H9 (cell line): Measurements from ENCODE around the gene TMEFF2. TPM values are rescaled to one million over a fixed set of nuclear protein-coding genes. Genes with fewer than 3 reads are reported as not detected.

Experiments
- DNase-seq: peaks from one replicate; pipeline ENCODE4 v3.0.0-alpha.2; 2017
- H2AFZ ChIP-seq: one replicate; pipeline ENCODE4 v1.6.1; 2013; ENCODE audit warnings: mild to moderate bottlenecking, low read length, control low read depth, moderate library complexity
- H2AK5ac ChIP-seq: 2 replicates; pipeline ENCODE4 v1.6.1; 2013; ENCODE audit warnings: low read length, control low read depth, mixed read lengths; ENCODE audit not compliant: insufficient read length
- H2BK120ac ChIP-seq: one replicate; pipeline ENCODE4 v1.6.1; 2013; ENCODE audit warnings: low read depth, mild to moderate bottlenecking, low read length, control low read depth, inconsistent platforms; ENCODE audit not compliant: poor library complexity, severe bottlenecking
- H2BK12ac ChIP-seq: 2 replicates; pipeline ENCODE4 v1.6.1; 2013; ENCODE audit warnings: low read length, control low read depth, mixed read lengths, low read depth; ENCODE audit not compliant: insufficient read length
- H2BK15ac ChIP-seq: 2 replicates; pipeline ENCODE4 v1.6.1; 2013; ENCODE audit warnings: low read depth, low read length, control low read depth
- H2BK20ac ChIP-seq: one replicate; pipeline ENCODE4 v1.6.1; 2013; ENCODE audit warnings: low read depth, mild to moderate bottlenecking, low read length, control low read depth, inconsistent platforms; ENCODE audit not compliant: poor library complexity, severe bottlenecking
- H2BK5ac ChIP-seq: 2 replicates; pipeline ENCODE4 v1.6.1; 2013; ENCODE audit warnings: low read length, control low read depth, mixed read lengths; ENCODE audit not compliant: insufficient read length
- H3K14ac ChIP-seq: 2 replicates; pipeline ENCODE4 v1.6.1; 2013; ENCODE audit warnings: low read length, control low read depth; ENCODE audit not compliant: insufficient read depth
- H3K18ac ChIP-seq: 2 replicates; pipeline ENCODE4 v1.6.1; 2013; ENCODE audit warnings: low read depth, mild to moderate bottlenecking, mixed read lengths, low read length, control low read depth; ENCODE audit not compliant: insufficient read length
- H3K23ac ChIP-seq: 2 replicates; pipeline ENCODE4 v1.6.1; 2013; ENCODE audit warnings: low read length, control low read depth, mixed read lengths, low read depth; ENCODE audit not compliant: insufficient read length
- H3K23me2 ChIP-seq: 2 replicates; pipeline ENCODE4 v1.6.1; 2013; ENCODE audit warnings: low read depth, mild to moderate bottlenecking, mixed read lengths, low read length, control low read depth; ENCODE audit not compliant: insufficient read length, poor library complexity, severe bottlenecking
- H3K27ac ChIP-seq: 2 replicates; pipeline ENCODE4 v1.5.1; 2013; ENCODE audit warnings: low read length, control low read depth, mixed read lengths, low read depth; ENCODE audit not compliant: insufficient read length
- H3K27me3 ChIP-seq: 2 replicates; pipeline ENCODE4 v1.6.1; 2013; ENCODE audit warnings: low read length, control low read depth, inconsistent platforms; ENCODE audit not compliant: insufficient read depth
- H3K4ac ChIP-seq: 2 replicates; pipeline ENCODE4 v1.6.1; 2013; ENCODE audit warnings: low read depth, mild to moderate bottlenecking, control low read depth, inconsistent platforms, low read length, moderate library complexity
- H3K4me1 ChIP-seq: 2 replicates; pipeline ENCODE4 v1.6.1; 2013; ENCODE audit warnings: low read length, control low read depth, inconsistent platforms; ENCODE audit not compliant: insufficient read depth
- H3K4me2 ChIP-seq: 2 replicates; pipeline ENCODE4 v1.6.1; 2013; ENCODE audit warnings: low read length, control low read depth, mixed read lengths; ENCODE audit not compliant: insufficient read length, insufficient read depth
- H3K56ac ChIP-seq: 2 replicates; pipeline ENCODE4 v1.6.1; 2013; ENCODE audit warnings: low read depth, mild to moderate bottlenecking, mixed read lengths, low read length, control low read depth; ENCODE audit not compliant: insufficient read length
- H3K79me1 ChIP-seq: 2 replicates; pipeline ENCODE4 v1.6.1; 2013; ENCODE audit warnings: low read depth, mild to moderate bottlenecking, moderate library complexity, low read length, control low read depth, inconsistent platforms; ENCODE audit not compliant: insufficient read depth, poor library complexity, severe bottlenecking
- H3K79me2 ChIP-seq: 2 replicates; pipeline ENCODE4 v1.6.1; 2013; ENCODE audit warnings: low read length, control low read depth, inconsistent platforms; ENCODE audit not compliant: insufficient read depth
- H3K9ac ChIP-seq: 2 replicates; pipeline ENCODE4 v1.6.1; 2013; ENCODE audit warnings: low read length, control low read depth, mixed read lengths; ENCODE audit not compliant: insufficient read length; ENCODE audit errors: extremely low read depth
- H3K9me3 ChIP-seq: one replicate; pipeline ENCODE4 v1.6.1; 2013; ENCODE audit warnings: low read depth, low read length, inconsistent platforms; ENCODE audit not compliant: control insufficient read depth
- H3T11ph ChIP-seq: one replicate; pipeline ENCODE4 v1.6.1; 2013; ENCODE audit warnings: mild to moderate bottlenecking, low read length, control low read depth, inconsistent platforms
- H4K20me1 ChIP-seq: one replicate; pipeline ENCODE4 v1.6.1; 2013; ENCODE audit not compliant: control insufficient read depth, insufficient read length, insufficient read depth
- H4K5ac ChIP-seq: 2 replicates; pipeline ENCODE4 v1.6.1; 2013; ENCODE audit warnings: low read depth, mild to moderate bottlenecking, mixed read lengths, low read length, control low read depth; ENCODE audit not compliant: insufficient read length
- H4K8ac ChIP-seq: replicated peaks from 2 replicates; pipeline ENCODE4 v1.6.1; 2013; ENCODE audit warnings: low read length, control low read depth, mixed read lengths, low read depth; ENCODE audit not compliant: insufficient read length
- H4K91ac ChIP-seq: 2 replicates; pipeline ENCODE4 v1.6.1; 2013; ENCODE audit warnings: low read depth, mild to moderate bottlenecking, moderate library complexity, mixed read lengths, low read length, control low read depth; ENCODE audit not compliant: insufficient read length
- H3K27ac Mint-ChIP-seq, 3 experiments: 2 replicates in 2 of 3; 3 replicates in 1 of 3; pipeline ENCODE4 v1.8.0; 2020 to 2021; ENCODE audit warnings: mixed read lengths in 3 of 3, mild to moderate bottlenecking in 1 of 3, moderate library complexity in 1 of 3
- H3K27me3 Mint-ChIP-seq: 2 replicates; pipeline ENCODE4 v1.8.0; 2021; ENCODE audit warnings: low read depth, mild to moderate bottlenecking, moderate library complexity, mixed read lengths
- H3K36me3 Mint-ChIP-seq, 3 experiments: 2 replicates in 2 of 3; 3 replicates in 1 of 3; pipeline ENCODE4 v1.8.0; 2020 to 2021; ENCODE audit warnings: low read depth in 3 of 3, mixed read lengths in 3 of 3; ENCODE audit not compliant: insufficient read depth in 1 of 3
- H3K4me1 Mint-ChIP-seq, 2 experiments: 2 replicates each; pipeline ENCODE4 v1.8.0; 2020; ENCODE audit warnings: mixed read lengths in 2 of 2
- H3K4me3 Mint-ChIP-seq, 2 experiments: 2 replicates in 1 of 2; 3 replicates in 1 of 2; pipeline ENCODE4 v1.8.0; 2020 to 2021; ENCODE audit warnings: mild to moderate bottlenecking in 2 of 2, mixed read lengths in 2 of 2, moderate library complexity in 1 of 2
- H3K9me3 Mint-ChIP-seq, 2 experiments: 2 replicates in 1 of 2; 3 replicates in 1 of 2; pipeline ENCODE4 v1.8.0; 2020; ENCODE audit warnings: mild to moderate bottlenecking in 2 of 2, mixed read lengths in 2 of 2, moderate library complexity in 1 of 2
- WGBS: extraction: QIAGEN DNeasy Blood & Tissue Kit; methylation state at CpG from one replicate; pipeline ENCODE4 v1.1.7; 2013; ENCODE audit warnings: missing lambda C conversion rate, low lambda C conversion rate, mixed read lengths; ENCODE audit not compliant: insufficient read length; ENCODE audit errors: extremely low coverage; 5-methylcytosine and 5-hydroxymethylcytosine counted together
- total RNA-seq: library from RNA; stranded (reverse); gene quantifications from 2 replicates; pipeline ENCODE4 v1.2.1, GENCODE V29; 2021
- TF ChIP-seq, protein P1 (sequence below): fragments of 200-600 bp; sonication (generic); conservative IDR thresholded peaks from 3 replicates; pipeline ENCODE4 v1.8.0; 2021; ENCODE audit warnings: antibody characterized with exemption, mild to moderate bottlenecking

TMEFF2 gene
- total RNA-seq, 1 experiment from 2014 or later, result 0.39 TPM

DNA sequence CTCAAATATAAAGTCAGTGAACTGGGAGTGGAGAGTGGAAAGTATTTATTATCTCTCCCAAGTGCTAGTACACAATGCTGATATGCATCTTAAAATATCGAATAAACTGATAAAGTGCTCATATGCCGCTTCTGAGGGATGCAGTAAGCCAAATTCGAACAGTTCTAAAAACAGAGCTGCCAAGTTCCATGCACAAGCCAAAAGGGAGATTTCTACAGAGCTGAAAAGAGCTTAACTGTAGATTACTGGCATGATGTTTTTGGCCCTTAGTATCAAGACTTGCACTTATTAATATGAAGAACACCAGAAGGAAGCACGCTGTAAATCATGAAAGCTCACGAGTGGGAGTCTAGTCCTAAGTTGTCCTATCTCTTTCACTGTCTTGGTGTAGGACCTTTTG, 7.9 kb downstream of the TMEFF2 start:
- Mint-ChIP-seq H3K27me3 (peaks cover 11% of the 10 kb centered on the region), H3K36me3 (no peaks in the 10 kb centered on the region), H3K9me3 (no peaks in the 10 kb centered on the region), H3K4me3 (no peak overlapping the region), H3K27ac (no peak overlapping the region), H3K4me1 (peaks cover 0 to 2% of the 10 kb centered on the region in 2 experiments; a peak in 1 of 4 replicates)
- TF ChIP-seq, protein P1, sequence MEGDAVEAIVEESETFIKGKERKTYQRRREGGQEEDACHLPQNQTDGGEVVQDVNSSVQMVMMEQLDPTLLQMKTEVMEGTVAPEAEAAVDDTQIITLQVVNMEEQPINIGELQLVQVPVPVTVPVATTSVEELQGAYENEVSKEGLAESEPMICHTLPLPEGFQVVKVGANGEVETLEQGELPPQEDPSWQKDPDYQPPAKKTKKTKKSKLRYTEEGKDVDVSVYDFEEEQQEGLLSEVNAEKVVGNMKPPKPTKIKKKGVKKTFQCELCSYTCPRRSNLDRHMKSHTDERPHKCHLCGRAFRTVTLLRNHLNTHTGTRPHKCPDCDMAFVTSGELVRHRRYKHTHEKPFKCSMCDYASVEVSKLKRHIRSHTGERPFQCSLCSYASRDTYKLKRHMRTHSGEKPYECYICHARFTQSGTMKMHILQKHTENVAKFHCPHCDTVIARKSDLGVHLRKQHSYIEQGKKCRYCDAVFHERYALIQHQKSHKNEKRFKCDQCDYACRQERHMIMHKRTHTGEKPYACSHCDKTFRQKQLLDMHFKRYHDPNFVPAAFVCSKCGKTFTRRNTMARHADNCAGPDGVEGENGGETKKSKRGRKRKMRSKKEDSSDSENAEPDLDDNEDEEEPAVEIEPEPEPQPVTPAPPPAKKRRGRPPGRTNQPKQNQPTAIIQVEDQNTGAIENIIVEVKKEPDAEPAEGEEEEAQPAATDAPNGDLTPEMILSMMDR, result no peak
- Histone ChIP-seq H3K14ac (no peak overlapping the region), H3K79me1 (no peaks in the 10 kb centered on the region), H2BK15ac (no peak overlapping the region), H3K9ac (no peak overlapping the region), H3K9me3 (no peaks in the 10 kb centered on the region), H3K56ac (no peak overlapping the region), H4K20me1 (no peaks in the 10 kb centered on the region), H4K8ac (no peak overlapping the region), H3K18ac (no peak overlapping the region), H3K79me2 (no peaks in the 10 kb centered on the region), H2BK12ac (no peak overlapping the region), H3K4me1 (no peaks in the 10 kb centered on the region; the same call in 1 of the 2 replicates), H4K5ac (no peak overlapping the region), H3K4me2 (no peak overlapping the region), H2BK120ac (no peak overlapping the region), H3K23me2 (no peaks in the 10 kb centered on the region), H3K27ac (no peak overlapping the region), H2BK5ac (no peak overlapping the region), H2BK20ac (no peak overlapping the region), H3K27me3 (no peaks in the 10 kb centered on the region), H3K23ac (no peak overlapping the region), H2AK5ac (no peak overlapping the region), H3K4ac (no peak overlapping the region), H2AFZ (no peak overlapping the region), H3T11ph (no peak overlapping the region), H4K91ac (no peak overlapping the region)
- no peak for DNase-seq
- no CpG with 5 or more reads among the region's 5 CpGs for WGBS
